ENCODE measurements around the gene MRO.
"Not testable (repeated sequence)": the region's sequence is repeated elsewhere in the genome, so short reads cannot be mapped to it uniquely, and the experiment has no call there.

MRO gene

DNA sequence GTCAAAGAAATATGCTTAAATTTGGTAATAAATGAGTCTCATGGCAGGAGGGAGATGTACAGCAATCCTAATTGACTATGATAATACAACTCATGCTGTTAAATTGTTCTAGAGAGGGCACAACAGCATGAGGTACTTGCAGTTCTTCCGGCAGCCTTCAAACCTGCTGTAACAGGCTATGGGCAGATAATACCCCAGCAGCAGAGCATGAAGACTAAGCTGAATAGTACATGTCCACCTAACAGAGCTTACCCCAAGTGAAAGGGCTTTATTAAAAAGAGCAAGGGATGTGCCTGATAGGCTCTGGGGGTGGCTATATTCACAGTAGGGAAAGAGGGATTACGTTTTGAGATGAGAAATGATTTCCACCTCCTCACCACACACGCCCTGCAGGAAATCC is 28.9 kb downstream of the MRO start:
- no peak for DNase-seq

DNA sequence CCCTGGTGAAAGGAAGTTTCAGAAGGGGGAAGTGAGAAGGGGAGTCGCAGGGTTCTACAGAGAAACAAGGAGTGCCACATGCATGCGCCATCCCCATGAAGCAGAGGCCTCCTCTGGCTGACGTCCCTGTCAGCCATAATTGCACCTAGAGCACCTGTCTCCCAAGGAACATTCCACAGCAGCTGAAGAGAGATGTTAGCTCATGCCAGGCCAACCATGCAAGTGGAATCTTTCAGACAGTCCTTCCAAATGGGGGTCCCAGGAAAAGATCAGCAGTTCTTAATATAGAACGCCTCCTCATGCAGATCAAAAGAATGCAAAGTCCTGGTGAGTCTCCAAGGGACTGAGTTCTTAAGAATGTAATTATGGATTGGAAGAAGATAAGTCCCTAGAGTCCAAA is 29.6 kb downstream of the MRO start:
- no peak for DNase-seq

DNA sequence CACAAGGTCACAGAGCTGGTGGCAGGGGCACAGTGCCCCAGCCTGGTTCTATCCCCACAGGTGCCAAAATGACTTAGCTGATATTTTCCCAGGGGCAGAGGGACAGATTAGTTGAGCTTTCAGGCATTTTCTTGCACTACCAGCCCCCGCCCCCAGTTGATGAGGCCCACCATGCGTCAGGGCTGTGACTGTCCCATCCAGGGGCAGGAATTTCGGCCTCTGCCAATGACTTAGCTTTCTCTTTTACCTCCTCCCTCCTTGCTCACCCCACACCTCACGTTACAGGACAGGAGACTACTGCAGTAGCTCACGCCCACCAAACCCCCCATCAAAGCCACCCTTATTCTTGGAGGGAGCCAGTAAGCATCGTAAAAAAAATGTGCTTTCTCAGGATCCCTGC is 31.5 kb downstream of the MRO start:
- DNase-seq = no peak

DNA sequence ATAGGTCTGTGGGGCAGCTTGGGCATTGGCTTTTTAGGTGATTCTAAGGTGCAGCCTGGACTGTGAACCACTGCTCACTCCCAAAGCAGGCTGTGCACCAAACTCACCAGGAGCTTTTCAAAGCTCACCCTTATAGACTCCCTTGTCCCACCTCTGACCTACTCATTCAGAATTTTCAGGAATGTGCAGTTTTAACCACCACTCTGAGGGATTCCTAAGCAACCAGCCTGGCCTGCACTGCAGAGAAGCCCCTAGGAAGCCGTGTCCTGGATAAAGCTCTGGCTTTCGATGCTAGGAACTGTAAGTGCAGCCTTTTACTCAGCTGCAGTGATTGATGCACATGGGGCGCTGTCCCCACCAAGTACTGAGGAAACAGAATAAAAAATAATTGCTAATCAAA is 33.0 kb downstream of the MRO start:
- DNase-seq = no peak

- no peak for DNase-seq
Observed at GRCh38 chr18:50783553-50783952, 36.3 kb downstream of the MRO start.

GRCh38 chr18:50779021-50779420 is 40.8 kb downstream of the MRO start:
- DNase-seq = not testable (repeated sequence)

GRCh38 chr18:50776383-50776782 is 43.4 kb downstream of the MRO start:
- DNase-seq = no peak

- DNase-seq = no peak
Observed at GRCh38 chr18:50775726-50776125, 44.1 kb downstream of the MRO start.

DNA sequence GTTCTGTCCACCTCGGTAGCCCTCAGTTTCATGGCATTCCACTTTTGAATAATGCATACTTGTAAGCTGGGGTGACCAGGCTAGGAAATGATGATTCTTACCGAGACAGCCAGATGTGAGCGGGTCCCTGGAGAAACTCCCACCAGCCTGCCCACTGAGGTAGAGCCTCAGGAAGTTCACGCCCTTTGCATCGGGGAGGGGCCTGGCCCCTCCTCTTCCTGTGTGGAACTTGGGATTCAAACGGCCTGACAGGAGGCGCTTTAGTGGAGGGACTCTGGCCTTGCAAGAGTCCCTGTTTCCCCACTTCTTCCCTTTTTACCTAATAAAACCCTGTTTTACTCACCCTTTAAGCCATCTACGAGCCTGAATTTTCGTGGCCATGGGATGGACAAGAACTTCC is 44.6 kb downstream of the MRO start:
- DNase-seq = no peak

- DNase-seq = no peak
Observed at GRCh38 chr18:50769463-50769862, 50.4 kb downstream of the MRO start.

GRCh38 chr18:50757358-50757757 is 62.5 kb downstream of the MRO start:
- DNase-seq = no peak

- no peak for DNase-seq
Observed at GRCh38 chr18:50754297-50754696, 65.5 kb downstream of the MRO start.

DNA sequence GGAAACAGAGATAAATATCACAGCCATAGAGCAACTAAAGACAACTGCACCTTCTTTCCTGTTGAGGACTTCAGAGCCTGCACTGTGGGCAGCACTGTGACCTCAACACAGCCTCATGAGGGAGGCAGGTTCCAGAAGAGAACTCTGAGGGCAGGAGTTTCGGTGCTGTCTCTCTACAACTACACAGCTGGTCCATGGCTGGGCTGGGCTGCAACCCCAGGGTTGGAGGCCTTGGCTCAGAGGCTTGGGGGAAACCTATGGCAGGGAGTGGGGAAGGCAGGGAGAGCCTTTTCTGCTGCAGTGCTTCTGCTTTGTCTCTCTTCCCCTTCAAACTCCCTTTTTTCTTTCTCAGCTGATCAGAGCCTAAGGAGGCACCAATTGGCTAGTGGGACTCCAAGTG is 66.5 kb downstream of the MRO start:
- DNase-seq = no peak

GRCh38 chr18:50751947-50752346 is 67.9 kb downstream of the MRO start:
- no peak for DNase-seq

DNA sequence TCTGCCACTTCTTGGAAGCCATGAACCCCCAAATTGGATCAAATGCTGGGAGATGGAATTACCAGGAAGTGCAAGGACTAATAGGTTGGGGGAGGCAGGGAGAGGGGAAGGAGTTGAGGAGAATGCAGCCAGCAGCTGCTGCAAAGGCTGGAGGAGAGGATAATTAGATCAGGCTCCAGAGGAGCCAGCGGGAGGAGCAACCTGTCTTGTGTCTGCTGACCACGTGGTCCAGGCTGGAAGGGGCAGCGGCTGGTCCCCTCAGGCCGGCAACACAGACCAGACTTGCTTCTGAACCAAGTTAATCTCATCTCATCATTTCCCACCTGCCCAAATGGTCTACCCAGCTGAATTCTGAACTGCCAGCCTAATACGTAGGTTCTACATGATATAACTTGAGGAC is 68.3 kb downstream of the MRO start:
- no peak for DNase-seq

DNA sequence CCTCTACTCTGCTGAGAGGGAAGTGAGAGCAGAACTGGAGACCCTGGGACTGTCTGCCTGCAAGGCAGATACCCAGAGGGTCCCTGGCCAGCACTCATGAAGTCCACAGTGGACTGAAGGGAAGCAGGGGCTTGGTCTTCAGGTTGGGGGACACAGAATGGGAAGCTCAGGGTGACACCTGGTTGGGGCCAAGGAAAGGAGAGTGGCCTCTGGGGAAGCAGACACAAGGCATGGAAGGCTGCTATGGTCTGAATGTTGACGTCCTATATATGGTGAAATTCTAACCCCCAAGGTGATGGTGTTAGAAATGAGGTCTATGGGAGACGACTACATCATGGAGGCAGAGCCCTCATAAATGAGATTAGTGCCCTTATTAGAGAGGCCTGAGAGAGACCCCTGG is 69.3 kb downstream of the MRO start:
- DNase-seq = no peak

DNA sequence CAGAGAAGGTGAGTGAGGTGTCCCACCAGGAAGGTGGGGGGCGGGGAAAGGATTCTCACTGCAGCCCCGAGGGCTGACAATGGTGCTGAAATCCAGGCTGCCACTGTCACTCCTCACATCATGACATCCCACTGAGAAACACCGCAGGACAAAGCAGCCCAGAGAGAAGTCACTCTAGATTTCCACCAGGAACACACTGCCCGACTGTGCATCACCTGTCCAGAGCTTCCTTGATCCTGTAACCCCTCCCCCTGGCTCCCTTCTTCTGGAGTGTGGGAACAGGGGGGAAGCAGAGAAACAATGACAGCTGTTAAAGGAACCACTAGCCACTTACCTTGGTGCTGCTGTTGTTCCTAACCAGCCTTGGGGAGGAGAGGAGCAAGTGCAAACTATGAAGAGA is 69.9 kb downstream of the MRO start:
- DNase-seq = no peak

GRCh38 chr18:50749421-50749820 is 70.4 kb downstream of the MRO start:
- DNase-seq = no peak

DNA sequence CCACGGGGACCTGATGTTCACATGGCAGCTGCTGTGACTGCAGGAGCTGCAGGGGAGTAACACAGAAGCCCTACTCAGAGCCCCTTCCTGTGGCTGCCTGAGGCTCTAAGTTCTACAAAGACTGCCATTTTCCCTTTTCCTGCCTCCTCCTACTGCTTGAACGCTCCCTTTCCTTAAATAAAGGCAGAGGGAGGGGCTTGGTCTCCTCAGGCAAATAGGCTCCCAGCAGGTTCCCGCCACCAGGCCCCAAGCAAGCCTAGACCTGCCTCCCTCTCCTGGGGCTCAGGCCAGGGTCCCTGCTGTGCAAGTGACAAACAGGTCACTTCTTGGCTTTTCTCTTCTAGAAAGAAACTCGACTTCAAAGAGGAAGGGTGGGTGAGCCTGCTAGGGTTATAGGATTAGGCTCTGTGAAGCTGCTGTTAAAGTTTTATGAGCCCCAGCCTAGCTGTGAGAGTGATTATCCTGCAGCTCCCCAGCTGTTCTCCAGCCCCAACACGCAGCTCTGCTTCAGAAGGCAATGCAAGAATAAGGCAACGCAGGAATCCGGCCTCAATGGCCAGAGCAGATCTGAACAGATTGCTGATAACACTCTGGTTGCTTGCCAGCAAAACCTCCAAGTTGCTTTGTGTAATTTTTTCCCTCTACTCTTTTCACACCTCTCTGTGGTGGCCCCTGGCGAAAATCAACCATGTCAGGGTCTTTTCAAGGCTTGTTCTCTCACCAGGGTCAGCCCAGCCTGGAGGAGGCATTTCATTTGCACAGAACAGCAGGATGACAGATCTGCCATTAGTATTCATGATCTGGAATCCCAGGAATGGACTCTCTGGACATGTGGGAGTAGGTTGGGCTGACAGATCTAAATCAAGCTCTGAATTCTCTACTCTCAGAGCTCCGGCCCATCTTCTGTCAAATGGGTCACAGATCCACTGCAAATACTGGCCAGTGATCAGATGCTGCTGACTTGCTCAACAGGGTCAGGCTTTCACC is 71.3 kb downstream of the MRO start:
- no peak for DNase-seq

DNA sequence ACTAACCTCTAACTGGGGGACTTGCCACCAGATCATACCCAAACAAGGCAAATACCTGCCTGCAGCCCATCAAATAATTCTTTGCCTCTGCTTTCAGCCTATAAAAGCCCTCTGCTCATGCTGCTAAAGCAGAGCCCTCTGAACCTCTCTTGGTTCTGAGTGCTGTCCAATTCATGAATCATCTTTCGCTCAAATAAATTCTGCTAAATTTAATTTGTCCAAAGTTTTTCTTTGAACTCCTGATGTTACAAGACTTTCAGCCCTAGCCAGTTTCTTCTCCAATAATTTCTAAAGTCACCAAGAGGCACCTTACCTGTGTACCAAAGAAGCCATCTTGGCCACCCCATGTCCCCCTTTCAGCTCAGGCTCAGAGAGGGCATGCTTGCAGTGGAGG is 72.0 kb downstream of the MRO start:
- no peak for DNase-seq

GRCh38 chr18:50745945-50746344 is 73.9 kb downstream of the MRO start:
- no peak for DNase-seq

All from NCI-H1048 (cell line).